ENCODE measurements around the gene FYN.

The FYN gene

GRCh38 chr6:111736005-111736608 is 137.1 kb downstream of the FYN start:
- Histone ChIP-seq H3K4me1 (ENCODE audit: control extremely low read depth in 1 of 4, control insufficient read depth in 4 of 4, insufficient read depth in 4 of 4, low read length in 3 of 4) (peaks cover 0 to 5% (median 2%) of the 10 kb centered on the region in 4 experiments), H3K36me3 (ENCODE audit: control insufficient read depth in 4 of 4, insufficient read depth in 4 of 4, low read length in 3 of 4) (peaks cover 0 to 2% (median 0%) of the 10 kb centered on the region in 4 experiments), H3K27me3 (replicated peaks in 2 of 5; ENCODE audit: control insufficient read depth in 4 of 5, insufficient read depth in 5 of 5, low read length in 4 of 5) (no peaks in the 10 kb centered on the region), H3K4me3 (ENCODE audit: control insufficient read depth in 1 of 7, extremely low read depth in 1 of 7, insufficient read depth in 4 of 7, low read depth in 2 of 7, low read length in 6 of 7) (no peak overlapping the region), H3K27ac (ENCODE audit: insufficient read depth in 1 of 2, low read depth in 1 of 2, low read length in 2 of 2, poor library complexity in 1 of 2, severe bottlenecking in 2 of 2) (no peak overlapping the region), H3K9me3 (ENCODE audit: control extremely low read depth in 1 of 5, control insufficient read depth in 4 of 5, insufficient read depth in 2 of 5, low read depth in 1 of 5, low read length in 4 of 5) (peaks cover 0 to 9% (median 7%) of the 10 kb centered on the region in 5 experiments)
- whole genome bisulfite sequencing (ENCODE audit: insufficient coverage) = 100% methylated on average over 2 of the region's 4 CpGs
- ChIA-PET CTCF (interaction anchor here (1.2 kb wide), 1 partner anchor 10 kb away, joined by 4 read pairs; no protein-coding TSS in a partner anchor), POLR2A (no interaction called here)
- DNase-seq = no peak

- POLR2A ChIA-PET = no interaction called here
- H3K4me3 ChIP-seq (ENCODE audit: control insufficient read depth in 1 of 7, extremely low read depth in 1 of 7, insufficient read depth in 4 of 7, low read depth in 2 of 7, low read length in 6 of 7) = no peak overlapping the region
- no peak overlapping the region for H3K27ac ChIP-seq (ENCODE audit: insufficient read depth in 1 of 2, low read depth in 1 of 2, low read length in 2 of 2, poor library complexity in 1 of 2, severe bottlenecking in 2 of 2)
- CTCF ChIA-PET = interaction anchor here (1.2 to 1.4 kb wide), 4 partner anchors 8 to 295 kb away, joined by 3 to 5 read pairs (median 4); no protein-coding TSS in a partner anchor
- H3K36me3 ChIP-seq (ENCODE audit: control insufficient read depth in 4 of 4, insufficient read depth in 4 of 4, low read length in 3 of 4) = peaks cover 0 to 2% (median 0%) of the 10 kb centered on the region in 4 experiments
- peaks cover 0 to 5% (median 2%) of the 10 kb centered on the region in 4 experiments for H3K4me1 ChIP-seq (ENCODE audit: control extremely low read depth in 1 of 4, control insufficient read depth in 4 of 4, insufficient read depth in 4 of 4, low read length in 3 of 4)
- H3K27me3 ChIP-seq (replicated peaks in 2 of 5; ENCODE audit: control insufficient read depth in 4 of 5, insufficient read depth in 5 of 5, low read length in 4 of 5) = no peaks in the 10 kb centered on the region
- peaks cover 0 to 9% (median 7%) of the 10 kb centered on the region in 5 experiments for H3K9me3 ChIP-seq (ENCODE audit: control extremely low read depth in 1 of 5, control insufficient read depth in 4 of 5, insufficient read depth in 2 of 5, low read depth in 1 of 5, low read length in 4 of 5)
- peak in 2 of 3 donors; percentile 50 to 63 for DNase-seq
- 89% methylated on average over 4 of the region's 4 CpGs for WGBS (ENCODE audit: insufficient coverage)
Observed at GRCh38 chr6:111734068-111735061, 138.9 kb downstream of the FYN start.

- Histone ChIP-seq H3K4me1 (ENCODE audit: control extremely low read depth in 1 of 4, control insufficient read depth in 4 of 4, insufficient read depth in 4 of 4, low read length in 3 of 4) (peaks cover 0 to 5% (median 2%) of the 10 kb centered on the region in 4 experiments), H3K9me3 (ENCODE audit: control extremely low read depth in 1 of 5, control insufficient read depth in 4 of 5, insufficient read depth in 2 of 5, low read depth in 1 of 5, low read length in 4 of 5) (peaks cover 0 to 9% (median 7%) of the 10 kb centered on the region in 5 experiments), H3K27me3 (replicated peaks in 2 of 5; ENCODE audit: control insufficient read depth in 4 of 5, insufficient read depth in 5 of 5, low read length in 4 of 5) (no peaks in the 10 kb centered on the region), H3K36me3 (ENCODE audit: control insufficient read depth in 4 of 4, insufficient read depth in 4 of 4, low read length in 3 of 4) (peaks cover 0 to 2% (median 0%) of the 10 kb centered on the region in 4 experiments), H3K4me3 (ENCODE audit: control insufficient read depth in 1 of 7, extremely low read depth in 1 of 7, insufficient read depth in 4 of 7, low read depth in 2 of 7, low read length in 6 of 7) (no peak overlapping the region), H3K27ac (ENCODE audit: insufficient read depth in 1 of 2, low read depth in 1 of 2, low read length in 2 of 2, poor library complexity in 1 of 2, severe bottlenecking in 2 of 2) (no peak overlapping the region)
- ChIA-PET POLR2A (no interaction called here), CTCF (interaction anchor here (0.5 to 1.1 kb wide), 4 partner anchors 22 to 407 kb away, joined by 3 read pairs; no protein-coding TSS in a partner anchor)
- no peak for DNase-seq
- 100% methylated on average over 2 of the region's 7 CpGs for WGBS (ENCODE audit: insufficient coverage)
Observed at GRCh38 chr6:111732390-111732789, 140.9 kb downstream of the FYN start.

GRCh38 chr6:111731456-111732195 is 141.6 kb downstream of the FYN start:
- no peak overlapping the region for H3K4me3 ChIP-seq (ENCODE audit: control insufficient read depth in 1 of 7, extremely low read depth in 1 of 7, insufficient read depth in 4 of 7, low read depth in 2 of 7, low read length in 6 of 7)
- peaks cover 0 to 5% (median 2%) of the 10 kb centered on the region in 4 experiments for H3K4me1 ChIP-seq (ENCODE audit: control extremely low read depth in 1 of 4, control insufficient read depth in 4 of 4, insufficient read depth in 4 of 4, low read length in 3 of 4)
- H3K9me3 ChIP-seq (ENCODE audit: control extremely low read depth in 1 of 5, control insufficient read depth in 4 of 5, insufficient read depth in 2 of 5, low read depth in 1 of 5, low read length in 4 of 5) = peaks cover 0 to 9% (median 7%) of the 10 kb centered on the region in 5 experiments
- 93% methylated on average over 6 of the region's 6 CpGs for WGBS (ENCODE audit: insufficient coverage)
- POLR2A ChIA-PET = no interaction called here
- H3K36me3 ChIP-seq (ENCODE audit: control insufficient read depth in 4 of 4, insufficient read depth in 4 of 4, low read length in 3 of 4) = peaks cover 0 to 2% (median 0%) of the 10 kb centered on the region in 4 experiments
- CTCF ChIA-PET = interaction anchor here (0.5 to 1.1 kb wide), 4 partner anchors 9 to 408 kb away, joined by 3 to 4 read pairs (median 3); no protein-coding TSS in a partner anchor
- no peak for DNase-seq
- no peak overlapping the region for H3K27ac ChIP-seq (ENCODE audit: insufficient read depth in 1 of 2, low read depth in 1 of 2, low read length in 2 of 2, poor library complexity in 1 of 2, severe bottlenecking in 2 of 2)
- no peaks in the 10 kb centered on the region for H3K27me3 ChIP-seq (replicated peaks in 2 of 5; ENCODE audit: control insufficient read depth in 4 of 5, insufficient read depth in 5 of 5, low read length in 4 of 5)

- CTCF ChIA-PET = interaction anchor here (0.9 kb wide), 1 partner anchor 8 kb away, joined by 4 read pairs; no protein-coding TSS in a partner anchor
- DNase-seq = no peak
- no peaks in the 10 kb centered on the region for H3K27me3 ChIP-seq (replicated peaks in 2 of 5; ENCODE audit: control insufficient read depth in 4 of 5, insufficient read depth in 5 of 5, low read length in 4 of 5)
- 94% methylated on average over 11 of the region's 11 CpGs for WGBS (ENCODE audit: insufficient coverage)
- peaks cover 0 to 9% (median 7%) of the 10 kb centered on the region in 5 experiments for H3K9me3 ChIP-seq (ENCODE audit: control extremely low read depth in 1 of 5, control insufficient read depth in 4 of 5, insufficient read depth in 2 of 5, low read depth in 1 of 5, low read length in 4 of 5)
- no peak overlapping the region for H3K4me3 ChIP-seq (ENCODE audit: control insufficient read depth in 1 of 7, extremely low read depth in 1 of 7, insufficient read depth in 4 of 7, low read depth in 2 of 7, low read length in 6 of 7)
- peaks cover 0 to 5% (median 2%) of the 10 kb centered on the region in 4 experiments for H3K4me1 ChIP-seq (ENCODE audit: control extremely low read depth in 1 of 4, control insufficient read depth in 4 of 4, insufficient read depth in 4 of 4, low read length in 3 of 4)
- peaks cover 0 to 2% (median 0%) of the 10 kb centered on the region in 4 experiments for H3K36me3 ChIP-seq (ENCODE audit: control insufficient read depth in 4 of 4, insufficient read depth in 4 of 4, low read length in 3 of 4)
- POLR2A ChIA-PET = no interaction called here
- H3K27ac ChIP-seq (ENCODE audit: insufficient read depth in 1 of 2, low read depth in 1 of 2, low read length in 2 of 2, poor library complexity in 1 of 2, severe bottlenecking in 2 of 2) = no peak overlapping the region
Observed at GRCh38 chr6:111730864-111731263, 142.4 kb downstream of the FYN start.

- ChIA-PET POLR2A (no interaction called here), CTCF (interaction anchor here (1.8 kb wide), 1 partner anchor 79 kb away, joined by 4 read pairs; no protein-coding TSS in a partner anchor)
- Histone ChIP-seq H3K4me1 (ENCODE audit: control extremely low read depth in 1 of 4, control insufficient read depth in 4 of 4, insufficient read depth in 4 of 4, low read length in 3 of 4) (peaks cover 0 to 14% (median 9%) of the 10 kb centered on the region in 4 experiments), H3K36me3 (ENCODE audit: control insufficient read depth in 4 of 4, insufficient read depth in 4 of 4, low read length in 3 of 4) (peaks cover 0 to 2% (median 0%) of the 10 kb centered on the region in 4 experiments), H3K27ac (ENCODE audit: insufficient read depth in 1 of 2, low read depth in 1 of 2, low read length in 2 of 2, poor library complexity in 1 of 2, severe bottlenecking in 2 of 2) (no peak overlapping the region), H3K4me3 (ENCODE audit: control insufficient read depth in 1 of 7, extremely low read depth in 1 of 7, insufficient read depth in 4 of 7, low read depth in 2 of 7, low read length in 6 of 7) (no peak overlapping the region), H3K27me3 (replicated peaks in 2 of 5; ENCODE audit: control insufficient read depth in 4 of 5, insufficient read depth in 5 of 5, low read length in 4 of 5) (no peaks in the 10 kb centered on the region), H3K9me3 (ENCODE audit: control extremely low read depth in 1 of 5, control insufficient read depth in 4 of 5, insufficient read depth in 2 of 5, low read depth in 1 of 5, low read length in 4 of 5) (peaks cover 0 to 7% (median 5%) of the 10 kb centered on the region in 5 experiments)
- 96% methylated on average over 3 of the region's 3 CpGs for WGBS (ENCODE audit: insufficient coverage)
- DNase-seq = peak in 2 of 3 donors; percentile 48 to 50
Observed at GRCh38 chr6:111727802-111728201, 145.4 kb downstream of the FYN start.

Data from common myeloid progenitor, CD34-positive (primary cell).